Esophagus mucosa (tissue), 1 donor: ENCODE measurements around the gene SULT2B1. TPM values are rescaled to one million over a fixed set of nuclear protein-coding genes. Genes with fewer than 3 reads are reported as not detected.

Experiments used
- ATAC-seq: fragments of 200-7000 bp; cut with Tn5 transposase; one replicate; pipeline ENCODE4 v1.9.1; 2020
- total RNA-seq: library from RNA; stranded (reverse); gene quantifications from one replicate; pipeline ENCODE4 v1.2.4, GENCODE V29; 2023
- donor health status: DM: yes; HTN: yes; CAD: no.

SULT2B1 gene
- total RNA-seq, 1 donor from 2014 or later: 245 TPM

- no peak for ATAC-seq
Observed at GRCh38 chr19:48635966-48636858, 84.2 kb downstream of the SULT2B1 start.

- ATAC-seq: peak; percentile 4
Observed at GRCh38 chr19:48636859-48637448, 85.0 kb downstream of the SULT2B1 start, which contains the start of gene DBP. DBP (minus strand) TSS chr19:48637379; CDS start chr19:48636994, 385 bp downstream.

GRCh38 chr19:48637449-48637947, 85.5 kb downstream of the SULT2B1 start:
- peak; percentile 72 for ATAC-seq

- peak; percentile 52 for ATAC-seq
Observed at GRCh38 chr19:48637948-48638830, 86.2 kb downstream of the SULT2B1 start.

GRCh38 chr19:48638831-48639381, 86.9 kb downstream of the SULT2B1 start:
- no peak for ATAC-seq

GRCh38 chr19:48639483-48640375, 87.8 kb downstream of the SULT2B1 start:
- no peak for ATAC-seq

GRCh38 chr19:48641850-48642249, 89.9 kb downstream of the SULT2B1 start:
- no peak for ATAC-seq

GRCh38 chr19:48642862-48643261, 90.9 kb downstream of the SULT2B1 start:
- no peak for ATAC-seq

- ATAC-seq: no peak
Observed at GRCh38 chr19:48644355-48644754, 92.4 kb downstream of the SULT2B1 start.

- peak; percentile 67 for ATAC-seq
Observed at GRCh38 chr19:48644839-48645619, 93.1 kb downstream of the SULT2B1 start.

GRCh38 chr19:48645620-48646000, 93.6 kb downstream of the SULT2B1 start:
- no peak for ATAC-seq

- peak; percentile 82 for ATAC-seq
Observed at GRCh38 chr19:48646001-48646721, 94.2 kb downstream of the SULT2B1 start, which contains the start of gene CA11. CA11 (minus strand) TSS chr19:48646187; CDS start chr19:48645632, 555 bp downstream.

GRCh38 chr19:48646722-48647216, 94.8 kb downstream of the SULT2B1 start:
- ATAC-seq: no peak

GRCh38 chr19:48648134-48648533, 96.2 kb downstream of the SULT2B1 start:
- no peak for ATAC-seq

Other genes starting within 250 kb of the SULT2B1 start
- 7.6 TPM for gene EMP3, start 226.6 kb upstream of the SULT2B1 start, total RNA-seq
- 5.5 TPM for gene TMEM143, start 188.2 kb upstream of the SULT2B1 start, total RNA-seq
- gene SYNGR4, start 187.8 kb upstream of the SULT2B1 start, total RNA-seq: not detected
- 86.6 TPM for gene KDELR1, start 160.6 kb upstream of the SULT2B1 start, total RNA-seq
- gene GRIN2D, start 158.5 kb upstream of the SULT2B1 start, total RNA-seq: 0.04 TPM
- 24.6 TPM for gene GRWD1, start 106.2 kb upstream of the SULT2B1 start, total RNA-seq
- 0.76 TPM for gene KCNJ14, start 96.6 kb upstream of the SULT2B1 start, total RNA-seq
- 47.2 TPM for gene CYTH2, start 82.8 kb upstream of the SULT2B1 start, total RNA-seq
- 4.9 TPM for gene LMTK3, start 40.3 kb upstream of the SULT2B1 start, total RNA-seq
- gene SPACA4, start 54.6 kb downstream of the SULT2B1 start, total RNA-seq: 0.64 TPM
- 6.5 TPM for gene FAM83E, start 62.9 kb downstream of the SULT2B1 start, total RNA-seq
- 1,668 TPM for gene RPL18, start 67.0 kb downstream of the SULT2B1 start, total RNA-seq
- gene SPHK2, start 67.3 kb downstream of the SULT2B1 start, total RNA-seq: 7.7 TPM
- gene DBP, start 85.2 kb downstream of the SULT2B1 start, total RNA-seq: 6.7 TPM
- 3.1 TPM for gene CA11, start 94.0 kb downstream of the SULT2B1 start, total RNA-seq
- gene NTN5, start 120.8 kb downstream of the SULT2B1 start, total RNA-seq: not detected
- gene FUT2, start 143.8 kb downstream of the SULT2B1 start, total RNA-seq: 101 TPM
- gene MAMSTR, start 167.6 kb downstream of the SULT2B1 start, total RNA-seq: 0.56 TPM
- gene RASIP1, start 188.4 kb downstream of the SULT2B1 start, total RNA-seq: 7.3 TPM
- 1.3 TPM for gene IZUMO1, start 194.7 kb downstream of the SULT2B1 start, total RNA-seq
- 6.1 TPM for gene FUT1, start 200.5 kb downstream of the SULT2B1 start, total RNA-seq
- not detected for gene FGF21, start 203.4 kb downstream of the SULT2B1 start, total RNA-seq